ENCODE results near the gene MCTP1. TPM values are rescaled to one million over a fixed set of nuclear protein-coding genes. Genes with fewer than 3 reads are reported as not detected.
A peak's percentile ranks its signal among the peaks of the same experiment; 100 is the strongest.

Gene MCTP1
- total RNA-seq, 1 experiment from 2014 or later = 7.5 TPM

- no peaks in the 10 kb centered on the region for H3F3A ChIP-seq (ENCODE audit: low read length, unreplicated experiment)
- no TSS peak for BruUV-seq (replicated peaks)
- H3K27ac ChIP-seq (ENCODE audit: low read length) = no peak overlapping the region
- H3K27me3 ChIP-seq (ENCODE audit: low read length) = no peaks in the 10 kb centered on the region
- no peaks in the 10 kb centered on the region for H3K4me1 ChIP-seq (ENCODE audit: insufficient read depth, low read length)
- no peak for TF ChIP-seq EZH2 (IDR thresholded peaks at IDR 0.05; ENCODE audit: low read length, unreplicated experiment)
- TF ChIP-seq EZH2phosphoT487 (IDR thresholded peaks at IDR 0.05; ENCODE audit: borderline replicate concordance, low read length) = no peak
- TF ChIP-seq CTCF (conservative IDR thresholded peaks at IDR 0.05; ENCODE audit: low read depth, low read length) = no peak
- no peaks in the 10 kb centered on the region for H3K9me3 ChIP-seq (ENCODE audit: low read length)
- ChIA-PET CTCF (no interaction called here), POLR2A (ENCODE audit: unreplicated experiment) (interaction anchor here (0.5 kb wide), 1 partner anchor 53 kb away, joined by 3 read pairs; no protein-coding TSS in a partner anchor)
- DNase-seq = no peak
- no peak for ATAC-seq
- H3K79me2 ChIP-seq (ENCODE audit: low read length) = no peaks in the 10 kb centered on the region
- H3K4me2 ChIP-seq (ENCODE audit: low read length) = no peak overlapping the region
- intact Hi-C loops (cut with micrococcal nuclease) = no loop called here
- H3K9me2 ChIP-seq (replicated peaks; ENCODE audit: low read length) = no peaks in the 10 kb centered on the region
- no peaks in the 10 kb centered on the region for H4K20me1 ChIP-seq (ENCODE audit: low read length)
- no peak overlapping the region for H3K4me3 ChIP-seq (ENCODE audit: low read length)
- no peak overlapping the region for H2AFZ ChIP-seq (ENCODE audit: low read length)
- H3K9ac ChIP-seq (ENCODE audit: low read length) = no peak overlapping the region
- no peaks in the 10 kb centered on the region for H3K36me3 ChIP-seq (ENCODE audit: low read depth, low read length)
Measured at GRCh38 chr5:95114902-95115301, 170.0 kb downstream of the MCTP1 start.

GRCh38 chr5:95114305-95114704 lies 170.6 kb downstream of the MCTP1 start:
- H3K9ac ChIP-seq (ENCODE audit: low read length) = no peak overlapping the region
- no peaks in the 10 kb centered on the region for H3K36me3 ChIP-seq (ENCODE audit: low read depth, low read length)
- no peaks in the 10 kb centered on the region for H3K79me2 ChIP-seq (ENCODE audit: low read length)
- no peak overlapping the region for H3K27ac ChIP-seq (ENCODE audit: low read length)
- no peaks in the 10 kb centered on the region for H4K20me1 ChIP-seq (ENCODE audit: low read length)
- ChIA-PET POLR2A (ENCODE audit: unreplicated experiment) (interaction anchor here (0.5 kb wide), 1 partner anchor 52 kb away, joined by 3 read pairs; no protein-coding TSS in a partner anchor), CTCF (no interaction called here)
- no peaks in the 10 kb centered on the region for H3F3A ChIP-seq (ENCODE audit: low read length, unreplicated experiment)
- no peaks in the 10 kb centered on the region for H3K9me2 ChIP-seq (replicated peaks; ENCODE audit: low read length)
- H3K4me1 ChIP-seq (ENCODE audit: insufficient read depth, low read length) = no peaks in the 10 kb centered on the region
- no peaks in the 10 kb centered on the region for H3K9me3 ChIP-seq (ENCODE audit: low read length)
- no peak overlapping the region for H3K4me3 ChIP-seq (ENCODE audit: low read length)
- no peak overlapping the region for H2AFZ ChIP-seq (ENCODE audit: low read length)
- TF ChIP-seq CTCF (conservative IDR thresholded peaks at IDR 0.05; ENCODE audit: low read depth, low read length) = no peak
- TF ChIP-seq EZH2 (IDR thresholded peaks at IDR 0.05; ENCODE audit: low read length, unreplicated experiment) = no peak
- TF ChIP-seq EZH2phosphoT487 (IDR thresholded peaks at IDR 0.05; ENCODE audit: borderline replicate concordance, low read length) = no peak
- BruUV-seq (replicated peaks) = no TSS peak
- ATAC-seq (no peak), DNase-seq (no peak)
- H3K4me2 ChIP-seq (ENCODE audit: low read length) = no peak overlapping the region
- no peaks in the 10 kb centered on the region for H3K27me3 ChIP-seq (ENCODE audit: low read length)
- intact Hi-C loops (cut with micrococcal nuclease) = no loop called here

DNA sequence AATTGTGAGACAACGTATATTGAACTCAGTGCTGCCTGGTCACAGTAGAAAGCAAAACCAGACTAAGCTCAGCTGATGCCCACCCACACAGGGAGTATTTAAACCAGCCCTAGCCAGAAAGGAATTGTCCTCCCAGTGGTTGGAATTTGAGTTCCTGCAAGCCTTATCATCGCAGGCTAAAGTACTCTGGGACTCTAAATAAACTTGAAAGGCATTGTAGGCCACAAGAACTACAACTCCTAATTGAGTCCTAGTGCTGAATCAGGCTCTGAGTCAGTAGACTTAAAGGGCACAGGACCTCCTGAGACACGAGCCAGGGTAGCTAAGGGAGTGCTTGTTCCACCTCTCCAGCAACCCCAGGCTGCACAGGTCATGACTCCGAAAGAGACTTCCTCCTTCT lies 171.4 kb downstream of the MCTP1 start:
- intact Hi-C loops (cut with micrococcal nuclease) = no loop called here
- Histone ChIP-seq H3F3A (ENCODE audit: low read length, unreplicated experiment) (no peaks in the 10 kb centered on the region), H3K27me3 (ENCODE audit: low read length) (no peaks in the 10 kb centered on the region), H3K36me3 (ENCODE audit: low read depth, low read length) (no peaks in the 10 kb centered on the region), H3K9ac (ENCODE audit: low read length) (no peak overlapping the region), H4K20me1 (ENCODE audit: low read length) (no peaks in the 10 kb centered on the region), H3K9me3 (ENCODE audit: low read length) (no peaks in the 10 kb centered on the region), H3K27ac (ENCODE audit: low read length) (no peak overlapping the region), H2AFZ (ENCODE audit: low read length) (no peak overlapping the region), H3K4me2 (ENCODE audit: low read length) (no peak overlapping the region), H3K9me2 (replicated peaks; ENCODE audit: low read length) (no peaks in the 10 kb centered on the region), H3K4me1 (ENCODE audit: insufficient read depth, low read length) (no peaks in the 10 kb centered on the region), H3K4me3 (ENCODE audit: low read length) (no peak overlapping the region), H3K79me2 (ENCODE audit: low read length) (no peaks in the 10 kb centered on the region)
- CTCF ChIA-PET = no interaction called here
- TF ChIP-seq EZH2 (IDR thresholded peaks at IDR 0.05; ENCODE audit: low read length, unreplicated experiment) (no peak), EZH2phosphoT487 (IDR thresholded peaks at IDR 0.05; ENCODE audit: borderline replicate concordance, low read length) (no peak), CTCF (conservative IDR thresholded peaks at IDR 0.05; ENCODE audit: low read depth, low read length) (no peak)
- BruUV-seq (replicated peaks) = no TSS peak
- ATAC-seq = no peak
- POLR2A ChIA-PET (ENCODE audit: unreplicated experiment) = no interaction called here
- DNase-seq = peak; percentile 9
